Fibroblast of mammary gland (primary cell): ENCODE results near the gene NFIL3.

ENCODE experiments used
- DNase-seq: peaks from one replicate; pipeline ENCODE4 v3.0.0-alpha.2; 2010; ENCODE audit warnings: low read depth
- H3K4me3 ChIP-seq: 2 replicates; pipeline ENCODE4 v1.5.1; 2011; ENCODE audit warnings: low read depth, mild to moderate bottlenecking, low read length, moderate library complexity; ENCODE audit not compliant: control insufficient read depth
- TF ChIP-seq, protein P1 (sequence below): conservative IDR thresholded peaks from 2 replicates; pipeline ENCODE4 v1.5.1; 2011; ENCODE audit warnings: low read depth, low read length, inconsistent platforms; ENCODE audit not compliant: control insufficient read depth, insufficient read depth

The NFIL3 gene

DNA sequence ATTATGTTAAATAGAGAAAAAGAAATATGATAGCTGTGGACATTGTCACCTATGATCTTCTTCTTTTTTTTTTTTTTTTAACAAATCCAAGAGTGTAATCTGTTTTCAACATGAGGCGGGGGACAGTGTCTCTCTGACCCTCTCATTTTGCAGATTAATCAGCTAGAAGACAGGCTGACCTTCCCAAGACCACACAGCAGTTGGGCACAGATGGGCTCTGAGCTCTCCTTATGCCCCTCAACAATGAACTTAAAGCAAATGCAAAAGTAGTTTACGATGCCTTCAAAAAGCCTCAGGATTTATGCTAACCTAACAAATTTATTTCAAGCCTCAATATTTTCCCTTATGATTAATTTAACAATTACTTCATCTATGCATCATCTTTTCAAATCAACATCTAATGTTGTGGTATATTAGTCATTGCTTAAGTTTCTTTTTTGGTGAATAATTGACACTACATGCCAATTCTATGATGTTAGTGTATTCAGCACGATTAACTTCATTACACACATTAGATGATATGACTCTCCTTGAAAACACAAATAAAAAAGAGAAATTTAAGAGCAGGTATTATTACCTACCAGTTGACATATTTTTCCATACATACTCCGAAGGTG lies 7.4 kb downstream of the NFIL3 start:
- TF ChIP-seq, protein P1, sequence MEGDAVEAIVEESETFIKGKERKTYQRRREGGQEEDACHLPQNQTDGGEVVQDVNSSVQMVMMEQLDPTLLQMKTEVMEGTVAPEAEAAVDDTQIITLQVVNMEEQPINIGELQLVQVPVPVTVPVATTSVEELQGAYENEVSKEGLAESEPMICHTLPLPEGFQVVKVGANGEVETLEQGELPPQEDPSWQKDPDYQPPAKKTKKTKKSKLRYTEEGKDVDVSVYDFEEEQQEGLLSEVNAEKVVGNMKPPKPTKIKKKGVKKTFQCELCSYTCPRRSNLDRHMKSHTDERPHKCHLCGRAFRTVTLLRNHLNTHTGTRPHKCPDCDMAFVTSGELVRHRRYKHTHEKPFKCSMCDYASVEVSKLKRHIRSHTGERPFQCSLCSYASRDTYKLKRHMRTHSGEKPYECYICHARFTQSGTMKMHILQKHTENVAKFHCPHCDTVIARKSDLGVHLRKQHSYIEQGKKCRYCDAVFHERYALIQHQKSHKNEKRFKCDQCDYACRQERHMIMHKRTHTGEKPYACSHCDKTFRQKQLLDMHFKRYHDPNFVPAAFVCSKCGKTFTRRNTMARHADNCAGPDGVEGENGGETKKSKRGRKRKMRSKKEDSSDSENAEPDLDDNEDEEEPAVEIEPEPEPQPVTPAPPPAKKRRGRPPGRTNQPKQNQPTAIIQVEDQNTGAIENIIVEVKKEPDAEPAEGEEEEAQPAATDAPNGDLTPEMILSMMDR: no peak
- DNase-seq: peak; percentile 75
- no peak overlapping the region for H3K4me3 ChIP-seq

DNA sequence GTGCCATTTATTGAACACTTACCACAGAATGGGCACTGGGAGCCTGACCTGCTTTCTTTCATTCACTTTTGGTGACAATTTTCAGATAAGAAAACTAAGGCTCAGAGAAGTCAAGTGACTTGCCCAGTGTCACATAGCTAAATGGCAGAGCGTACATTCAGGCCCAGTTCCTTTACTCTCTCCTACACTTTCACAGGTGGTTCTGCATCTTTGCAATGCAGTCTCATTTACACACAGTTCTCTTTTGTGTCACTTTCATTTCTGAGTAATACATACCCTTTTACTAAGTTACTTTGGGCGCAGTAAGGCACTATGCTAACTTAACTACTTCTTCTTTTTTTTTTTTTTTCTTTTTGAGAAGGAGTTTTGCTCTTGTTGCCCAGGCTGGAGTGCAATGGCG lies 8.3 kb downstream of the NFIL3 start:
- DNase-seq: no peak
- no peak overlapping the region for H3K4me3 ChIP-seq
- TF ChIP-seq, protein P1: no peak

DNA sequence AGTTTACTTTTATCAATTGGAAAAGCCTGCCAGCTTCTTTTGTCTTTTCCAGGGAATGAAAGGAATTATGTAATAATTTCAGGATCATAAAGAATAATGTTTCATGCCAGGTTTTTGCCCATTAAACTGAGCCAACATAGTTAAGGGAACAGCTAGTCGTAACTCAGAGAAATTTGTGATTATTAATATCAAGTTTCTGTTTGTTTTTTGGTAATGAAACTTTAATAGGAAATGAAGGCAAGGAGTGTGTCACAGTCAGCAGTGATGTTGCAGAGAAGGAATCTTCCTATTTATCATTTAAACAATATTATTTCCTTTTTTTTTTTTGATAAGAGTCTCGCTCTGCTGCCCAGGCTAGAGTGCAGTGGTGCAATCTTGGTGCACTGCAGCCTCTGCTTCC lies 10.7 kb downstream of the NFIL3 start:
- TF ChIP-seq, protein P1: no peak
- no peak for DNase-seq
- no peak overlapping the region for H3K4me3 ChIP-seq

DNA sequence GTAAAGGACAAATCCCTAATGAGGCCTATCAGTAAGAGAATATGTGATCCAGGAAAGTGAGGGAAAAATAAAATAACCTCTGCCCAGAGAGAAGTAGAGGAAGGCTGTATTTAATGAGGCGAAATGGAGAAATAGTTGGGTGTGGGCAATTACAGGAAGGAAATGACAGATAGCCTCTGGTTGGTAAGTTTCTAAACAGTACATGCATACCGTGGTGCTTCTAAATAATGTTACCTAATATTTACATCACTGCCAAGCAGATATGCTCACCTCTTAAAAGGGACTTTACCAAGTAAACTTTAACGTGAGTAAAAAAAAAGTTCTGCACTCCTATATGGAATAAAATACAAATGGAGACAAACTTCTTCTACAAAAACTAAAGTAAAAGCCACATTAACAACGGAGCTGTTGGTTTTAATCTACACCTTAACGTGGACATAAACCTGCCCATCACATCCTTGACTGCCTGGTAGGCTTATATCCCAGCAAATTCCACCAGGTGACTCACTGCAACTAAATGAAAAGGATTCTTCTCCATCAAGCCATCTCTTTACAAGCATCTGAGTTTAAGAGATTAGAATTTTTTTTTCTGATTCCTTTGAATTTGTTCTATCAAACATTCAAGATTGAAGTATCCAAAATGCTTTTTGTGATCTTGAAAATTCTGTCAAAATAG lies 12.4 kb downstream of the NFIL3 start:
- DNase-seq: no peak
- no peak overlapping the region for H3K4me3 ChIP-seq
- TF ChIP-seq, protein P1: no peak

DNA sequence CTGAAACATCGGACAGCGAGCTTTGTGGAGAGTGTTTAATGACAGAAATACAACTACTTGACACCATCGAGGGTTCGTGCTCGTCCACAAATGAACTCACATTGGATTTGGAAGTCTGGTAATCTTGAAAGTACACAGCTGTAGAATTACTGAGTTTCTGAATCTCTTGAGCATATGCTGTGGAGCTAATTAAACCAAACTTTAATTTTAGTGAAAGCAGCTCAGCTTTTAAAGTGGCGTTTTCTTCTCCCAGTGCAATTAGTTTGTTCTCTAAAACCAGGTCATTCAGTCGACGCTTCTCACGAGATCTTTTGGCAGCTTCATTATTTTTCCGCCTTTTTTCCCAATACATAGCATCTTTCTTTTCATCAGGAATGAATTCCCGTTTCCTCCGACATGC lies 13.5 kb downstream of the NFIL3 start:
- no peak for DNase-seq
- TF ChIP-seq, protein P1: no peak
- no peak overlapping the region for H3K4me3 ChIP-seq

DNA sequence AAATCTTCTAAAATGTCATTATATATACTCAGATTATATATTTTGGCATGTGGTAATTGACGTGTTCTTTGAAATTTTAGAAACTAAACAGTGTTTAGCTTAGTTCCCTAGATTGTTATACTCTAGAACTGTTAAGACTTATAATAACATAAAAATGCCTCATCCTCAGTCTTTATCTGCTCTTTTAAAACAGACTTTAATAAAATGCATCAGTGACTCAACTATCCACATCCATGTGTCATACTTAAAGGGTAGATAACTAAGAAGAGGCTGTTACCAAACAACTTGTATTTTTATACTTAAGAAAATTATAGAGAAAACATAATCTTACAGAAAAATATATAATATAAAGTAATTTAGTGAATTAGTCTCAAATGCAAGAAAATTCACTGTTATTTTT lies 15.2 kb downstream of the NFIL3 start:
- H3K4me3 ChIP-seq: no peak overlapping the region
- peak; percentile 47 for DNase-seq
- TF ChIP-seq, protein P1: no peak
